ENCODE results near the gene ST7.

GRCh38 chr7:117010375-117011133 lies 57.3 kb downstream of the ST7 start:
- no peak for TF ChIP-seq CTCF (IDR thresholded peaks at IDR 0.05; ENCODE audit: extremely low read depth in 1 of 2, insufficient read depth in 1 of 2, low read depth in 1 of 2, low read length in 2 of 2)
- TF ChIP-seq FOS (IDR thresholded peaks at IDR 0.05; ENCODE audit: borderline replicate concordance, insufficient read depth, low read length) = no peak
- TF ChIP-seq POLR2AphosphoS5 (IDR thresholded peaks at IDR 0.05; ENCODE audit: insufficient read depth, low read depth, low read length) = no peak
- TF ChIP-seq POLR2A (IDR thresholded peaks at IDR 0.05; ENCODE audit: low read depth, low read length) = no peak
- no peak for TF ChIP-seq MYC (IDR thresholded peaks at IDR 0.05; ENCODE audit: low read depth, low read length)
- TF ChIP-seq EZH2 (IDR thresholded peaks at IDR 0.05; ENCODE audit: borderline replicate concordance, low read depth, low read length, severe bottlenecking) = no peak
- no peak for TF ChIP-seq GATA2 (IDR thresholded peaks at IDR 0.05; ENCODE audit: insufficient read depth, insufficient read length, low read depth, low read length)

All from endothelial cell of umbilical vein (primary cell).